NCI-H128 (cell line): ENCODE data around the gene SYMPK.

Experiments used
- DNase-seq: peaks from one replicate; lab custom pipeline; 2025; ENCODE audit not compliant: unreplicated experiment; lab: John Stamatoyannopoulos, UW

The SYMPK gene

DNA sequence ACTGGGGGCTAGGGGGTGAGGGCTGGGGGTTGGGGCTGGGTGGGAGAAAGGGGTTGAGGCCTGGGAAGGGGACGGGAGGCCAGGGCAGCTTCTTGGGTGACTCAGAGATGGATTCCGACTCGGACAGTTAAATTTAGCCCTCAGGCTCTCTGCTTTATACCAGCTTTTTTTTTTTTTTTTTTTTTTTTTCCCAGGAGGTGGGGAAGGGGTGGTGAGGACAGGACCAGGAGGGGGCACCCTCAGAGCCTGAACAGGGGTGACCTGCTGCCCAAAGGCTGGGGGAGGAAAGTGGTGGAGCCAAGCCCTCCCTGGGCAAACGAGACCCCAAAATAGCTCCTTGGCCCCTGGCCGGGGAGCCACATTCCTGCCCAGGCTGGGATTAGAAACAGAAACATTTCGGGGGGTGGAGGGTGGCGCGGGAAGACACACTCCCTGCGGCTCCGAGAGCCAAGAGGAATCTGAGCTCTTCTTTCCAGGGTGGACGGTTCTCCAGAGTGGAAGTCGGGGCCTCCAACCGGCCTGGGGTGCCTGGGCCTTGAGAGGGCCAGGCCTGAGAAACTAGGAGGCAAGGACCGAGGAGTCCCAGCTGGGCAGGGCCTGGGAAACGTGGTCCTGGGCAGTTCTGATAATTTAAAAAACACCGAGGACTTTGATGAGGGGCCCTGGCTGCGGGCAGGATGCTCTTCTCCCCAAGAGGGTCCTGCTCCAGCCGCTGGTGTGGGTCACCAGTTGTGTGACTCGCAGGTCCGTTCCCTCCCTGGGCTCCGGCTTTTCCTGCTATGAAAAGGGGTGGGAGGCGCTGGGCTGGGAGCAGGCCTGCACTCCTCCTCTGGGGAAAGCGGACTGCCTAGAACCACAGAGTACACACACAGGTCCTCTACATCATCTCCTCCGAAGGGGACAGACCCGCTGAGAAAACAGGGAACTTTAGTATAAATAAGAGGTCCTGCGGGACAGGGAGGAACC, 79.8 kb downstream of the SYMPK start:
- DNase-seq: no peak

- no peak for DNase-seq
Observed at GRCh38 chr19:45782162-45782691, 80.7 kb downstream of the SYMPK start, which contains the start of gene DMPK. Gene DMPK, minus strand, starts transcription at chr19:45782490. Its CDS starts 138 bp downstream, at chr19:45782352.

GRCh38 chr19:45781214-45782161, 81.5 kb downstream of the SYMPK start:
- DNase-seq: peak; percentile 39

DNA sequence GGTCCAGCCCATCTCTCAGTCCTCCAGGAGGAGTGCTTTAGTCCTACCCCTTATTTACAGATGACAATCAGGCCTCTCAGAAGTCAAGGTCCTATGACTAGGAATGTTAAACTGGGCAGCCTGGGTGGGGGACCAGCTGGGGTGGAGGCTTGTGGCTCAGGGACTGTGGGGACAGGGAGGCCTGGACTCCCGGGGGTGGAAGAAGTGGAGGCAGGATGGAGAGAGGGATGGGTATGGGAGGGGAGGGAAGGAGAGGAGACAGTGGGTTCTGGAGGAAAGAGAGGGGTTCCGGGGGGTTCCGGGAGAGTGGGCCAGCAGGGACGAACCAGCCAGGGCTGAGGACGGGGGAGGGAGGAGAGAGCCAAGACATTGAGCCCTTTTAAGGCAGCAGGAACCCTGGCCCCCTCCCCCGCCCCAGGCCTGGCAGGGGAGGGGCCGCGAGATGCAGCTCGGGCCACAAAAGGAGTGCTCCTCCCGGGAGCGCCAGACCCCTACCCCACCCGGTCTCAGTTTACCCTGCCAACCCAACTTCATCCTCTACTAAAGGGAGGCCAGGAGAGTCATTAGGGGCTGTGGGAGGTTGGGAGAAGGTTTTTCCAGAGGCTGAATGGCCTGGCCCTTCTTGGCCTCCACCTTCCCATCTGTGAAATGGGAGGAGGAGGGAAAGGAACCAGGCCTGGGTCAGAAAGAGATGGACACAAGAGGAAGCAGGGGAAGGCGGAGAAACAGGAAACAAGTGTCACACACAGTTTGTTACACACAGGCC, 82.3 kb downstream of the SYMPK start:
- DNase-seq: no peak

DNA sequence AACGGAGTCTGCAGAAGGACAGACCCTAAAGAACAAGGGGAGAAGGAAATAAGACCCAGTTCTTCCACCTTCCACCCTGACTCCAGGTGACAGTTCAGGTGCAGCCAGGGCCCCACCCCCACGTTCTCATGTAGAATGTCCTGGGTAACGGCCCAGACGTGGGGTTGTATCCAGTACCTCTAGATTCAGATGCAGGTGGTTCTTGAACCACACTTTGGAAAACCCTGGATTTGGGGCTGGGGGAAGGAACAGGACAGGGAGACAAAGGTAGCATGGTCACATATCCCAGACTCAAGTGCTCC, 82.8 kb downstream of the SYMPK start:
- DNase-seq: no peak

- DNase-seq: no peak
Observed at GRCh38 chr19:45779231-45780145, 83.5 kb downstream of the SYMPK start.

GRCh38 chr19:45778010-45778661, 84.8 kb downstream of the SYMPK start:
- no peak for DNase-seq

- no peak for DNase-seq
Observed at GRCh38 chr19:45777395-45777961, 85.5 kb downstream of the SYMPK start.

GRCh38 chr19:45774765-45775164, 88.2 kb downstream of the SYMPK start:
- DNase-seq: no peak

GRCh38 chr19:45773384-45773783, 89.6 kb downstream of the SYMPK start:
- no peak for DNase-seq

DNA sequence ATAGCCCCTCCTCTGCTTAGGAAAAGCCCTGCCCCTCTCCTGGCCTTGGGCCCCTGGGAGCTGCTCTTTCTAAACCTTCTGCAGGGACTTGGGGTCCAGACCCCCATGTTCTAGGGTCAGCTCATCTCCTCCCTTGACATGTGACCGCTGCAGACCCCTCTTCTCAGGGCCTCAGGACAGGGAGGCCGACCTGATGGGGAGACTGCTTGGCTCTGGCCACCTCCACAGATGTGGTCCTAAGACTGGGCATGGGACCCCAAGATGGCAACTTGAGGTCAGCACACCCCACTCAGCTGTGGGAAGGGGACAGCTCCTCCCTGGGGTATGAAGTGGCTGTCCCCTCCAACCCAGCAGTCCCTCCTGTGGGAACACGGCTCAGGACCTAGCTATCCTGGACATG, 90.0 kb downstream of the SYMPK start:
- DNase-seq: no peak

- DNase-seq: no peak
Observed at GRCh38 chr19:45772130-45772840, 90.7 kb downstream of the SYMPK start.

- no peak for DNase-seq
Observed at GRCh38 chr19:45771311-45771933, 91.5 kb downstream of the SYMPK start.

DNA sequence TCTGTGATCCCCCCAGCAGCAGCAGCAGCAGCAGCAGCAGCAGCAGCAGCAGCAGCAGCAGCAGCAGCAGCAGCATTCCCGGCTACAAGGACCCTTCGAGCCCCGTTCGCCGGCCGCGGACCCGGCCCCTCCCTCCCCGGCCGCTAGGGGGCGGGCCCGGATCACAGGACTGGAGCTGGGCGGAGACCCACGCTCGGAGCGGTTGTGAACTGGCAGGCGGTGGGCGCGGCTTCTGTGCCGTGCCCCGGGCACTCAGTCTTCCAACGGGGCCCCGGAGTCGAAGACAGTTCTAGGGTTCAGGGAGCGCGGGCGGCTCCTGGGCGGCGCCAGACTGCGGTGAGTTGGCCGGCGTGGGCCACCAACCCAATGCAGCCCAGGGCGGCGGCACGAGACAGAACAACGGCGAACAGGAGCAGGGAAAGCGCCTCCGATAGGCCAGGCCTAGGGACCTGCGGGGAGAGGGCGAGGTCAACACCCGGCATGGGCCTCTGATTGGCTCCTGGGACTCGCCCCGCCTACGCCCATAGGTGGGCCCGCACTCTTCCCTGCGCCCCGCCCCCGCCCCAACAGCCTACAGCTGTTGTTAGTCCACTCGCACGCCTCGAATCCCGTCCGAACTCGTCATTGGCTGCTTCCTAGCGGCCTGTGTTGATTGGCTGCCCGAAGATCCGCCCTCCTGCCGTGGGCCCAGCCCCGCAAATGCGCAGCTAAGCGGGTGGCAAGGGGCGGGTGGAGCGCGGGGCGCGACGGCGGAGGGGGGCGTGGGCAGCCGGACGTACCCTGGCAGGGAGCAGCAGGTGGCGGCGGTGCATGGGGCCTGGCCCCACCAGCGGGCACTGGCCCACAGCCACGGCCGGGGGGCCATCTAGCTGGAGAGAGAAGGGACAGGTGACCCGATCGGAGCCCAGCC, 92.5 kb downstream of the SYMPK start:
- DNase-seq: peak; percentile 92

GRCh38 chr19:45769821-45770191, 93.1 kb downstream of the SYMPK start:
- DNase-seq: no peak

DNA sequence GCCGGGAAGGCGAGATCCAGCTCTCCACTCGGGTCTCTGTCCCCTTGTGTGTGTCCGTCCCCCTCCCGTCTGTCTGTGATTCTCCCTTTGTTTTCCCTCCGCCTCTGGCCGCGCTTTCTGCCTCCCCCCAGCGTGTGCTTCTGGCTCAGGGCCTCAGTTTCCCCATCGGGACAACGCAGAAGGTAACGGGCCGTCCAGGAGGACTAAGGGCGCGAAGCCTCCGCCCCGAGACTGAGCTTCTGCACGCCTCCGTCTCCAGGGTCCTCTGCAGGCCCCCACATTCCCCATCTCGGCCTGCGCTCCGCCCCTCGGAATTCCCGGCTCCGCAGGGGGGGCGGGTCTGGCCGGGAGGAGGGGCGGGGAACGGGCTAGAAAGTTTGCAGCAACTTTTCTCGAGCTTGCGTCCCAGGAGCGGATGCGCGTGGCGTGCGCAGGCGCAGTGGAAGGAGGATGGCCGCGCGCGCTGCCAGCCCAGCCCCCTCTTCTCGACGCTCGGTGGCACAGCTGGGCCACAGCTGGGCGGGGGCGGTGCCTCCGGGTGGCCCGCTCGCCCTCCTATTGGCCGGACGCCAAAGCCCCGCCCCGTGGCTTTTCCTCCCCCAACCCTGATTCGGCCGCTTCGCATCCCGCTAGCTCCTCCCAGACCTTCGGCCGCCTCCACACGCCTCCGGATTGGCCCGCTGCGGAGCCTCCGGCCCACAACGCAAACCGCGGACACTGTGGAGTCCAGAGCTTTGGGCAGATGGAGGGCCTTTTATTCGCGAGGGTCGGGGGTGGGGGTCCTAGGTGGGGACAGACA, 93.8 kb downstream of the SYMPK start, which contains the start of gene SIX5:
Gene SIX5 (minus strand): TSS at position 269 of the 799 bp plus-strand sequence. CDS start 408 bp downstream, outside the sequence.
- peak; percentile 97 for DNase-seq
